HEK293 (cell line): Measurements from ENCODE around the gene AK3.

Experiments used
- CTCF ChIA-PET: fragments of 350-600 bp; formaldehyde crosslinking; extraction: SDS; loops from one replicate; lab custom pipeline; 2021; ENCODE audit warnings: antibody characterized with exemption; lab: Yijun Ruan, JAX
- POLR2A ChIA-PET: fragments of 300-600 bp; formaldehyde crosslinking; extraction: SDS; loops from one replicate; lab custom pipeline; 2020; ENCODE audit warnings: antibody characterized with exemption, inconsistent platforms; lab: Yijun Ruan, JAX
- H3K27ac ChIP-seq: fragments of 200-500 bp; sonication (Bioruptor generic); 2 replicates; pipeline ENCODE4 v1.5.1; 2014; ENCODE audit warnings: low read depth, low read length, control low read depth, inconsistent platforms; ENCODE audit errors: extremely low read depth
- H3K36me3 ChIP-seq, 2 experiments: fragments of 200-500 bp in 1 of 2; sonication (Bioruptor generic) in 1 of 2; 1 replicate in 1 of 2; 2 replicates in 1 of 2; pipeline ENCODE4 v1.5.1; 2014 to 2017; ENCODE audit warnings: inconsistent platforms in 2 of 2, low read length in 2 of 2; ENCODE audit not compliant: control insufficient read depth in 2 of 2, insufficient read depth in 1 of 2
- H3K4me1 ChIP-seq: fragments of 200-500 bp; sonication (Bioruptor generic); 2 replicates; pipeline ENCODE4 v1.5.1; 2014; ENCODE audit warnings: mild to moderate bottlenecking, low read length, inconsistent platforms; ENCODE audit not compliant: control insufficient read depth, insufficient read depth
- H3K4me3 ChIP-seq: 2 replicates; pipeline ENCODE4 v1.5.1; 2011; ENCODE audit warnings: low read depth, mild to moderate bottlenecking, control low read depth, low read length, moderate library complexity
- H3K9me3 ChIP-seq: fragments of 200-500 bp; sonication (Bioruptor generic); 2 replicates; pipeline ENCODE4 v1.5.1; 2014; ENCODE audit warnings: low read depth, low read length, inconsistent platforms; ENCODE audit not compliant: control insufficient read depth, insufficient read depth
- KLF16 ChIP-seq: fragments of 450-650 bp; formaldehyde crosslinking; IDR thresholded peaks from 2 replicates; pipeline ENCODE4 v1.5.1; 2017; ENCODE audit warnings: missing biosample characterization, missing genetic modification characterization
- ZFHX2 ChIP-seq: fragments of 450-650 bp; formaldehyde crosslinking; conservative IDR thresholded peaks from 2 replicates; pipeline ENCODE4 v1.5.1; 2016; ENCODE audit warnings: missing biosample characterization, missing genetic modification characterization
- ZNF138 ChIP-seq: fragments of 450-650 bp; formaldehyde crosslinking; IDR thresholded peaks from 2 replicates; pipeline ENCODE4 v1.5.1; 2016; ENCODE audit warnings: missing biosample characterization, missing genetic modification characterization, borderline replicate concordance
- ZNF202 ChIP-seq: fragments of 450-650 bp; formaldehyde crosslinking; IDR thresholded peaks from 2 replicates; pipeline ENCODE4 v1.5.1; 2016; ENCODE audit warnings: missing biosample characterization, missing genetic modification characterization, borderline replicate concordance
- ZNF335 ChIP-seq: fragments of 450-650 bp; formaldehyde crosslinking; conservative IDR thresholded peaks from 2 replicates; pipeline ENCODE4 v1.5.1; 2016; ENCODE audit warnings: missing biosample characterization, missing genetic modification characterization
- ZNF433 ChIP-seq: fragments of 450-650 bp; formaldehyde crosslinking; IDR thresholded peaks from 2 replicates; pipeline ENCODE4 v1.5.1; 2016; ENCODE audit warnings: missing biosample characterization, missing genetic modification characterization, low read depth
- ZNF548 ChIP-seq: fragments of 450-650 bp; formaldehyde crosslinking; IDR thresholded peaks from 2 replicates; pipeline ENCODE4 v1.5.1; 2016; ENCODE audit warnings: missing biosample characterization, missing genetic modification characterization
- ZNF549 ChIP-seq: fragments of 450-650 bp; IDR thresholded peaks from 2 replicates; pipeline ENCODE4 v1.5.1; 2018; ENCODE audit warnings: missing biosample characterization, missing genetic modification characterization, mild to moderate bottlenecking, inconsistent platforms, moderate library complexity
- ZNF610 ChIP-seq: fragments of 450-650 bp; formaldehyde crosslinking; IDR thresholded peaks from 2 replicates; pipeline ENCODE4 v1.5.1; 2016; ENCODE audit warnings: missing biosample characterization, missing genetic modification characterization, borderline replicate concordance
- ZNF658 ChIP-seq: fragments of 450-650 bp; formaldehyde crosslinking; IDR thresholded peaks from 2 replicates; pipeline ENCODE4; 2016; ENCODE audit warnings: missing biosample characterization, missing genetic modification characterization
- ZNF776 ChIP-seq: fragments of 450-650 bp; formaldehyde crosslinking; IDR thresholded peaks from 2 replicates; pipeline ENCODE4 v1.5.0; 2017; ENCODE audit warnings: missing biosample characterization, missing genetic modification characterization, borderline replicate concordance
- TF ChIP-seq, protein P1 (sequence below): fragments of 450-650 bp; formaldehyde crosslinking; conservative IDR thresholded peaks from 2 replicates; pipeline ENCODE4 v1.5.1; 2016; ENCODE audit warnings: low read depth, missing biosample characterization, missing genetic modification characterization
- TF ChIP-seq, protein P2 (sequence below): fragments of 450-650 bp; formaldehyde crosslinking; IDR thresholded peaks from 2 replicates; pipeline ENCODE4 v1.5.1; 2016; ENCODE audit warnings: missing biosample characterization, missing genetic modification characterization, low read depth
- TF ChIP-seq, protein P3 (sequence below): fragments of 450-650 bp; formaldehyde crosslinking; IDR thresholded peaks from 2 replicates; pipeline ENCODE4 v1.5.1; 2016; ENCODE audit warnings: missing biosample characterization, missing genetic modification characterization
- TF ChIP-seq, protein P4 (sequence below): fragments of 450-650 bp; formaldehyde crosslinking; IDR thresholded peaks from 2 replicates; pipeline ENCODE4 v1.5.1; 2016; ENCODE audit warnings: missing biosample characterization, missing genetic modification characterization

Gene AK3

DNA sequence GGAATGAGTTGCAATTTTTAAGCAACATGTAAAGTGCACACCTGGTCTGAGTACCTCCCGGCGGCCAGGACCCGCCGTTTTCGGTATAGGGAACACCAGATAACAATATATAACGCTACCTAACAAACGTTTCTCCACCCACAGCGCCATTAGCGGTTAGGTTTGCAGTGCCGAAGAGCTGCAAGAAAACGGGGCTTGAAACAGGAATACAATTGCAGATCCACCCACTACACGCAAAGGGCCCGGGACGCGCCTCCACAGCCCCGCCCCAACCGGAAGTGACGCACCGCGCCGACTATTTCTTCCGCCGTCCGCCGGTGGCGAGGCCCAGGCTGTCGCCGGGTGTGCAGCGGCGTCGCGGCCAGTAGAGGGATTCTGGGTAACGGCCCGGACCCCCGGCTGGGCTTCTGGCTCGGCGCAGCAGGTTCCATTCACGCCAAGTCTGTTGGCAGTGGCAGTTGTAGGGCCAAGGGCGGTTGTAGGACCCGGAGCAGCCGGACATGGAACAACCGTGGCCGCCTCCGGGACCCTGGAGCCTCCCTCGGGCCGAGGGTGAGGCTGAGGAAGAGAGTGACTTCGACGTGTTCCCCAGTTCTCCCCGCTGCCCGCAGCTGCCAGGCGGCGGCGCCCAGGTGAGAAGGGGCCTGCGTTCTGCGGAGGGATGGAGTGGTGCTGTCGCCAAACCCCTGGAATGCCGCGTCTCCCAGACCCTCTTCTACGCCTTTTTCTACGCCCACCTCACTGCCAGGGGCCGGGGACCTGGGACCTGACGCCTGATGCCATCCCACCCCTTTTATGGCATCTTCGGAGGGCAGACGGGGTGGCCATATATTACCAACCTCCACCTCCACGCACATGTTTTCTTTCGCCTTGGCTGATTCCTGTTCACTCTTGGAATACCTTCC, 61.5 kb downstream of the AK3 start, which contains the start of gene CDC37L1 (continued):
- TF ChIP-seq, protein P1, sequence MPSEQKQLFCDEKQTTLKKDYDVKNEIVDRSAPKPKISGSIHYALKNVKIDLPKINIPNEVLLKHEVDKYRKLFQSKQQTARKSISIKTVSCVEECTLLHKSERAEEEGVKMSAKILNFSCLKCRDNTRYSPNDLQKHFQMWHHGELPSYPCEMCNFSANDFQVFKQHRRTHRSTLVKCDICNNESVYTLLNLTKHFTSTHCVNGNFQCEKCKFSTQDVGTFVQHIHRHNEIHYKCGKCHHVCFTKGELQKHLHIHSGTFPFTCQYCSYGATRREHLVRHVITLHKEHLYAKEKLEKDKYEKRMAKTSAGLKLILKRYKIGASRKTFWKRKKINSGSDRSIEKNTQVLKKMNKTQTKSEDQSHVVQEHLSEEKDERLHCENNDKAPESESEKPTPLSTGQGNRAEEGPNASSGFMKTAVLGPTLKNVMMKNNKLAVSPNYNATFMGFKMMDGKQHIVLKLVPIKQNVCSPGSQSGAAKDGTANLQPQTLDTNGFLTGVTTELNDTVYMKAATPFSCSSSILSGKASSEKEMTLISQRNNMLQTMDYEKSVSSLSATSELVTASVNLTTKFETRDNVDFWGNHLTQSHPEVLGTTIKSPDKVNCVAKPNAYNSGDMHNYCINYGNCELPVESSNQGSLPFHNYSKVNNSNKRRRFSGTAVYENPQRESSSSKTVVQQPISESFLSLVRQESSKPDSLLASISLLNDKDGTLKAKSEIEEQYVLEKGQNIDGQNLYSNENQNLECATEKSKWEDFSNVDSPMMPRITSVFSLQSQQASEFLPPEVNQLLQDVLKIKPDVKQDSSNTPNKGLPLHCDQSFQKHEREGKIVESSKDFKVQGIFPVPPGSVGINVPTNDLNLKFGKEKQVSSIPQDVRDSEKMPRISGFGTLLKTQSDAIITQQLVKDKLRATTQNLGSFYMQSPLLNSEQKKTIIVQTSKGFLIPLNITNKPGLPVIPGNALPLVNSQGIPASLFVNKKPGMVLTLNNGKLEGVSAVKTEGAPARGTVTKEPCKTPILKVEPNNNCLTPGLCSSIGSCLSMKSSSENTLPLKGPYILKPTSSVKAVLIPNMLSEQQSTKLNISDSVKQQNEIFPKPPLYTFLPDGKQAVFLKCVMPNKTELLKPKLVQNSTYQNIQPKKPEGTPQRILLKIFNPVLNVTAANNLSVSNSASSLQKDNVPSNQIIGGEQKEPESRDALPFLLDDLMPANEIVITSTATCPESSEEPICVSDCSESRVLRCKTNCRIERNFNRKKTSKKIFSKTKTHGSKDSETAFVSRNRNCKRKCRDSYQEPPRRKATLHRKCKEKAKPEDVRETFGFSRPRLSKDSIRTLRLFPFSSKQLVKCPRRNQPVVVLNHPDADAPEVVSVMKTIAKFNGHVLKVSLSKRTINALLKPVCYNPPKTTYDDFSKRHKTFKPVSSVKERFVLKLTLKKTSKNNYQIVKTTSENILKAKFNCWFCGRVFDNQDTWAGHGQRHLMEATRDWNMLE (tag by site-specific recombination), result peak; percentile 65
- TF ChIP-seq ZNF202 (no peak), ZFHX2 (tag by site-specific recombination) (peak; percentile 53), ZNF610 (no peak)

DNA sequence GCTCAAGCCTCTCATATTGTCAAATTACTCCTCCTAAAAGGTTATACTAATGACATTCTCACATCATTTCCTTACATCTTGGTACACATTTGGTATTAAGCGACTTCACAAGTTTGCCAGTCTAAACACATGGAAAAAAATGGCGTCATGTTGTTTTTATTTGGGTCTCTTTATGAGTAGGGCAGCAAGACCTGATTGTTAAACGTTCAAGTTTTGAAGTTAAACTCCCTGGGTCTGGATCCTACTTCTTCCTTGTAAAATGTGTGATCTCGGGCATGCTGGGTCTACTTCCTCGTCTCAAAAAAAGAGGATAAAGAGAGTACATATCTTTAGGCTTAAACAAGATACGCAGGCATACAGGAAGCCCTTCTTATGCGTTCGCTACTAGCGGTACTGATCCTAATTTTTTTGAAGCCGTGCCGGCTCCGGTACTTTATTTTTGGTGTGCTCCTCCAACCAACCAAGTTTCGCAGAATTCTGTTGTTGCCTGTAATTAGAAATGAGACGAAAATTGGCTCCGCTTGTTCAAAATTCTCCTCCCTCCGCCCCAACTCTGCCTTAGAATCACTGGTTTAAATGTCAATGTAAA, 62.2 kb downstream of the AK3 start:
- peak overlapping the region; percentile 92 for H3K27ac ChIP-seq
- ChIA-PET POLR2A (interaction anchor here (0.8 to 1.0 kb wide), 5 partner anchors 13 to 59 kb away, joined by 3 to 10 read pairs (median 6); partner anchors contain the start of genes PLPP6 and SPATA6L), CTCF (interaction anchor here (0.7 to 1.0 kb wide), 3 partner anchors 23 to 352 kb away, joined by 3 to 4 read pairs (median 3); no protein-coding TSS in a partner anchor)
- H3K4me3 ChIP-seq, result peak overlapping the region; percentile 84
- H3K36me3 ChIP-seq, result peaks cover 0 to 4% of the 10 kb centered on the region in 2 experiments; a peak in 2 of 3 replicates
- H3K9me3 ChIP-seq, result no peaks in the 10 kb centered on the region
- no peaks in the 10 kb centered on the region for H3K4me1 ChIP-seq
- TF ChIP-seq ZNF548 (no peak), ZNF549 (tag by site-specific recombination) (peak; percentile 76), ZNF335 (tag by site-specific recombination) (peak; percentile 61), ZNF138 (tag by site-specific recombination) (no peak)
- TF ChIP-seq, protein P2, sequence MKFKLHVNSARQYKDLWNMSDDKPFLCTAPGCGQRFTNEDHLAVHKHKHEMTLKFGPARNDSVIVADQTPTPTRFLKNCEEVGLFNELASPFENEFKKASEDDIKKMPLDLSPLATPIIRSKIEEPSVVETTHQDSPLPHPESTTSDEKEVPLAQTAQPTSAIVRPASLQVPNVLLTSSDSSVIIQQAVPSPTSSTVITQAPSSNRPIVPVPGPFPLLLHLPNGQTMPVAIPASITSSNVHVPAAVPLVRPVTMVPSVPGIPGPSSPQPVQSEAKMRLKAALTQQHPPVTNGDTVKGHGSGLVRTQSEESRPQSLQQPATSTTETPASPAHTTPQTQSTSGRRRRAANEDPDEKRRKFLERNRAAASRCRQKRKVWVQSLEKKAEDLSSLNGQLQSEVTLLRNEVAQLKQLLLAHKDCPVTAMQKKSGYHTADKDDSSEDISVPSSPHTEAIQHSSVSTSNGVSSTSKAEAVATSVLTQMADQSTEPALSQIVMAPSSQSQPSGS (tag by site-specific recombination), result peak; percentile 49
- TF ChIP-seq, all 188 proteins: peak for 3

DNA sequence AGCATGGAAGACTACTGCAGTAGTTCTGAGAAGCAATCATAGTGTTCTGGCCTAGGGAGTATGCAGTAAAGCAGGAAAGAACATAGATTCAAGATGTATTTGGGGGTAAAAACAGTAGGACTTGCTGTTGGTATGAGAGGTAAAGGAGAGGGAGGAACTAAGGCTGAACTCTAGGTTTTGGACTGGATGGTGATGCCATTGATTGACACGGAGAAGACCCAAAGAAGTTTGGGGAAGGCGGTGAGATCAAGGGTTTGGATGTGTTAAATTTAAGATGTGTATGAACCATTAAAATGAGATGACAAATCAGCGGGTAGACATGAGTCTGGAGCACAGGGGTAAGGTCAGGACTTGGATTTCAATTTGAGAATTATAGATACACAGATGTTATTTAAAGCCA, 63.6 kb downstream of the AK3 start:
- Histone ChIP-seq H3K4me1 (no peaks in the 10 kb centered on the region), H3K4me3 (no peak overlapping the region), H3K36me3 (no peaks in the 10 kb centered on the region; a peak in 1 of 3 replicates), H3K27ac (no peak overlapping the region), H3K9me3 (no peaks in the 10 kb centered on the region)
- POLR2A ChIA-PET, result interaction anchor here (0.6 to 2.4 kb wide), 5 partner anchors 12 to 173 kb away, joined by 3 to 20 read pairs (median 3); partner anchors contain the start of gene SPATA6L
- TF ChIP-seq, protein P3, sequence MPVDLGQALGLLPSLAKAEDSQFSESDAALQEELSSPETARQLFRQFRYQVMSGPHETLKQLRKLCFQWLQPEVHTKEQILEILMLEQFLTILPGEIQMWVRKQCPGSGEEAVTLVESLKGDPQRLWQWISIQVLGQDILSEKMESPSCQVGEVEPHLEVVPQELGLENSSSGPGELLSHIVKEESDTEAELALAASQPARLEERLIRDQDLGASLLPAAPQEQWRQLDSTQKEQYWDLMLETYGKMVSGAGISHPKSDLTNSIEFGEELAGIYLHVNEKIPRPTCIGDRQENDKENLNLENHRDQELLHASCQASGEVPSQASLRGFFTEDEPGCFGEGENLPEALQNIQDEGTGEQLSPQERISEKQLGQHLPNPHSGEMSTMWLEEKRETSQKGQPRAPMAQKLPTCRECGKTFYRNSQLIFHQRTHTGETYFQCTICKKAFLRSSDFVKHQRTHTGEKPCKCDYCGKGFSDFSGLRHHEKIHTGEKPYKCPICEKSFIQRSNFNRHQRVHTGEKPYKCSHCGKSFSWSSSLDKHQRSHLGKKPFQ (tag by site-specific recombination), result no peak
- TF ChIP-seq ZNF433 (tag by site-specific recombination) (no peak), ZNF658 (tag by site-specific recombination) (no peak), ZNF776 (tag by site-specific recombination) (no peak), KLF16 (tag by site-specific recombination) (no peak)
- TF ChIP-seq, protein P4, sequence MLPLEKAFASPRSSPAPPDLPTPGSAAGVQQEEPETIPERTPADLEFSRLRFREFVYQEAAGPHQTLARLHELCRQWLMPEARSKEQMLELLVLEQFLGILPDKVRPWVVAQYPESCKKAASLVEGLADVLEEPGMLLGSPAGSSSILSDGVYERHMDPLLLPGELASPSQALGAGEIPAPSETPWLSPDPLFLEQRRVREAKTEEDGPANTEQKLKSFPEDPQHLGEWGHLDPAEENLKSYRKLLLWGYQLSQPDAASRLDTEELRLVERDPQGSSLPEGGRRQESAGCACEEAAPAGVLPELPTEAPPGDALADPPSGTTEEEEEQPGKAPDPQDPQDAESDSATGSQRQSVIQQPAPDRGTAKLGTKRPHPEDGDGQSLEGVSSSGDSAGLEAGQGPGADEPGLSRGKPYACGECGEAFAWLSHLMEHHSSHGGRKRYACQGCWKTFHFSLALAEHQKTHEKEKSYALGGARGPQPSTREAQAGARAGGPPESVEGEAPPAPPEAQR (tag by site-specific recombination), result no peak
- CTCF ChIA-PET, result interaction anchor here (0.6 to 4.3 kb wide), 6 partner anchors 10 to 1808 kb away, joined by 3 to 16 read pairs (median 4); partner anchors contain the start of genes PLPP6 and SPATA6L
